Measurements from ENCODE around the gene BLMH. TPM values are rescaled to one million over a fixed set of nuclear protein-coding genes. Genes with fewer than 3 reads are reported as not detected.

Gene BLMH
- total and polyA plus RNA-seq, 4 donors: 4.2 to 17.5 (median 12.9) TPM

DNA sequence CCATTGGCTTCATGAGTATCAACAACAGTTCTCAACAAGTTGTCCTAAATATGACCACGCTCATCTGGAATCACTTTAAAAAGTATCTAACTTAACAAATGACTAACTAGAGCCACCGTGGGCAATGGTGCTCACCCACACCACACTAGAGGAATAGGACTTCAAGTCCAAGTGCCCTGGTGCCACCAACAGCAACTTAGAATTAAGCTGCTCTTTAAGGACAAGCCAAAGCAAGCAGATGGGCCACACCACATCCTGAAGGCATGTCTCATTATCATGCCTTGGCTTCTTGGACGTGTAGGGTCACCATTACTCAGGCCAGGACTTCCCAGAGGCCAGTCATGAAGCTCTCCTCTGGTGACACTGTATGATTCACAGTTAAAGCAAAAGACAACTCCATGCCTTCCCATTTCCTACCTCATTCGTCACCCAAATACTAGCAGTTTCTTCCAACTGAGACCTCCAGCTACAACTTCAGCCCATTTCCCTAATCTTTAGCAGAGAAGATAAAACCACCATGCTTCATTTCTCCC is 46.8 kb downstream of the BLMH start:
- no peak for DNase-seq (ENCODE audit: low spot score)
- WGBS: 90% methylated on average over 4 of the region's 4 CpGs
- H3K36me3 ChIP-seq (ENCODE audit: control insufficient read depth in 4 of 4, insufficient read depth in 3 of 4, low read depth in 1 of 4, low read length in 3 of 4): peaks cover 0 to 5% (median 0%) of the 10 kb centered on the region in 4 donors

DNA sequence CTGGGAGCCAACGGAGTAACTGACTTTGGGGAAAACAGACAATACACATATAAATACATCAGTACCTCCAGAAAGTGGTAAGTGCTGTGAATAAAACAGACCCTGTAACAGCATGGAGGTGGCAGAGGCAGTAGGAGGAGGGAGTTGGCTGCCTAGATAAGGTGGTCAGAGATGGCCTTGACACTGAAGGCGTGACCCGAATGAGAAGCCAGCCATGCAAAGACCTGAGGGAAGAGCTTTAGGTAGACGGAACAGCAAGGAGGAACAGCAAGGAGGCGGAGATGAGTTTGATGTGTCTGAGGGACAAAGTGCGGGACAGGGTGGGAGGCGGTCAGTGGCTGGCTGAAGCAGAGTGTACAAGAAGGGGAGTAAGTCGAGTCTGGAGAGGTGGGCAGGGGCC is 48.2 kb downstream of the BLMH start:
- Histone ChIP-seq H3K9me3 (ENCODE audit: control insufficient read depth in 4 of 4, low read length in 3 of 4) (no peaks in the 10 kb centered on the region), H3K27me3 (ENCODE audit: control insufficient read depth in 4 of 4, insufficient read depth in 4 of 4, low read length in 3 of 4) (no peaks in the 10 kb centered on the region), H3K4me1 (ENCODE audit: control insufficient read depth in 4 of 4, insufficient read depth in 4 of 4, low read length in 3 of 4) (peaks cover 0 to 13% (median 8%) of the 10 kb centered on the region in 4 donors), H3K36me3 (ENCODE audit: control insufficient read depth in 4 of 4, insufficient read depth in 3 of 4, low read depth in 1 of 4, low read length in 3 of 4) (peaks cover 0 to 3% (median 0%) of the 10 kb centered on the region in 4 donors), H3K9ac (ENCODE audit: low read depth in 1 of 2, low read length in 2 of 2) (no peak overlapping the region), H3K4me3 (ENCODE audit: low read depth in 1 of 3, low read length in 3 of 3) (no peak overlapping the region), H3K27ac (ENCODE audit: low read depth in 1 of 2, low read length in 2 of 2) (peak overlapping the region in 1 of 2 donors; percentile 16)
- WGBS: 93% methylated on average over 8 of the region's 8 CpGs
- DNase-seq (ENCODE audit: low spot score): no peak
- no peak for TF ChIP-seq FOXA1 (IDR thresholded peaks at IDR 0.05)
- no peak for TF ChIP-seq RAD21 (IDR thresholded peaks at IDR 0.05)
- TF ChIP-seq SP1 (IDR thresholded peaks at IDR 0.05): no peak
- TF ChIP-seq, protein P1, sequence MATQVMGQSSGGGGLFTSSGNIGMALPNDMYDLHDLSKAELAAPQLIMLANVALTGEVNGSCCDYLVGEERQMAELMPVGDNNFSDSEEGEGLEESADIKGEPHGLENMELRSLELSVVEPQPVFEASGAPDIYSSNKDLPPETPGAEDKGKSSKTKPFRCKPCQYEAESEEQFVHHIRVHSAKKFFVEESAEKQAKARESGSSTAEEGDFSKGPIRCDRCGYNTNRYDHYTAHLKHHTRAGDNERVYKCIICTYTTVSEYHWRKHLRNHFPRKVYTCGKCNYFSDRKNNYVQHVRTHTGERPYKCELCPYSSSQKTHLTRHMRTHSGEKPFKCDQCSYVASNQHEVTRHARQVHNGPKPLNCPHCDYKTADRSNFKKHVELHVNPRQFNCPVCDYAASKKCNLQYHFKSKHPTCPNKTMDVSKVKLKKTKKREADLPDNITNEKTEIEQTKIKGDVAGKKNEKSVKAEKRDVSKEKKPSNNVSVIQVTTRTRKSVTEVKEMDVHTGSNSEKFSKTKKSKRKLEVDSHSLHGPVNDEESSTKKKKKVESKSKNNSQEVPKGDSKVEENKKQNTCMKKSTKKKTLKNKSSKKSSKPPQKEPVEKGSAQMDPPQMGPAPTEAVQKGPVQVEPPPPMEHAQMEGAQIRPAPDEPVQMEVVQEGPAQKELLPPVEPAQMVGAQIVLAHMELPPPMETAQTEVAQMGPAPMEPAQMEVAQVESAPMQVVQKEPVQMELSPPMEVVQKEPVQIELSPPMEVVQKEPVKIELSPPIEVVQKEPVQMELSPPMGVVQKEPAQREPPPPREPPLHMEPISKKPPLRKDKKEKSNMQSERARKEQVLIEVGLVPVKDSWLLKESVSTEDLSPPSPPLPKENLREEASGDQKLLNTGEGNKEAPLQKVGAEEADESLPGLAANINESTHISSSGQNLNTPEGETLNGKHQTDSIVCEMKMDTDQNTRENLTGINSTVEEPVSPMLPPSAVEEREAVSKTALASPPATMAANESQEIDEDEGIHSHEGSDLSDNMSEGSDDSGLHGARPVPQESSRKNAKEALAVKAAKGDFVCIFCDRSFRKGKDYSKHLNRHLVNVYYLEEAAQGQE (IDR thresholded peaks at IDR 0.05): no peak
- no peak for TF ChIP-seq TAF1 (conservative IDR thresholded peaks at IDR 0.05)
- no peak for TF ChIP-seq NR2F2 (IDR thresholded peaks at IDR 0.05)
- TF ChIP-seq RXRA (IDR thresholded peaks at IDR 0.05): no peak

More for the DNA sequence above, 46.8 kb downstream of the BLMH start:
- no peak for TF ChIP-seq JUND (IDR thresholded peaks at IDR 0.05)
- TF ChIP-seq, protein P2, sequence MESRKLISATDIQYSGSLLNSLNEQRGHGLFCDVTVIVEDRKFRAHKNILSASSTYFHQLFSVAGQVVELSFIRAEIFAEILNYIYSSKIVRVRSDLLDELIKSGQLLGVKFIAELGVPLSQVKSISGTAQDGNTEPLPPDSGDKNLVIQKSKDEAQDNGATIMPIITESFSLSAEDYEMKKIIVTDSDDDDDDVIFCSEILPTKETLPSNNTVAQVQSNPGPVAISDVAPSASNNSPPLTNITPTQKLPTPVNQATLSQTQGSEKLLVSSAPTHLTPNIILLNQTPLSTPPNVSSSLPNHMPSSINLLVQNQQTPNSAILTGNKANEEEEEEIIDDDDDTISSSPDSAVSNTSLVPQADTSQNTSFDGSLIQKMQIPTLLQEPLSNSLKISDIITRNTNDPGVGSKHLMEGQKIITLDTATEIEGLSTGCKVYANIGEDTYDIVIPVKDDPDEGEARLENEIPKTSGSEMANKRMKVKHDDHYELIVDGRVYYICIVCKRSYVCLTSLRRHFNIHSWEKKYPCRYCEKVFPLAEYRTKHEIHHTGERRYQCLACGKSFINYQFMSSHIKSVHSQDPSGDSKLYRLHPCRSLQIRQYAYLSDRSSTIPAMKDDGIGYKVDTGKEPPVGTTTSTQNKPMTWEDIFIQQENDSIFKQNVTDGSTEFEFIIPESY (IDR thresholded peaks at IDR 0.05): no peak
- TF ChIP-seq TAF1 (conservative IDR thresholded peaks at IDR 0.05): no peak
- TF ChIP-seq NR2F2 (IDR thresholded peaks at IDR 0.05): no peak
- TF ChIP-seq, protein P3, sequence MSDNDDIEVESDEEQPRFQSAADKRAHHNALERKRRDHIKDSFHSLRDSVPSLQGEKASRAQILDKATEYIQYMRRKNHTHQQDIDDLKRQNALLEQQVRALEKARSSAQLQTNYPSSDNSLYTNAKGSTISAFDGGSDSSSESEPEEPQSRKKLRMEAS (IDR thresholded peaks at IDR 0.05): no peak
- no peak for TF ChIP-seq FOXA1 (IDR thresholded peaks at IDR 0.05)
- no peak for TF ChIP-seq EGR1 (IDR thresholded peaks at IDR 0.05; ENCODE audit: low read depth in 2 of 2)
- no peak for TF ChIP-seq SP1 (IDR thresholded peaks at IDR 0.05)
- no peak for TF ChIP-seq HNF4A (conservative IDR thresholded peaks at IDR 0.05)
- TF ChIP-seq, protein P4, sequence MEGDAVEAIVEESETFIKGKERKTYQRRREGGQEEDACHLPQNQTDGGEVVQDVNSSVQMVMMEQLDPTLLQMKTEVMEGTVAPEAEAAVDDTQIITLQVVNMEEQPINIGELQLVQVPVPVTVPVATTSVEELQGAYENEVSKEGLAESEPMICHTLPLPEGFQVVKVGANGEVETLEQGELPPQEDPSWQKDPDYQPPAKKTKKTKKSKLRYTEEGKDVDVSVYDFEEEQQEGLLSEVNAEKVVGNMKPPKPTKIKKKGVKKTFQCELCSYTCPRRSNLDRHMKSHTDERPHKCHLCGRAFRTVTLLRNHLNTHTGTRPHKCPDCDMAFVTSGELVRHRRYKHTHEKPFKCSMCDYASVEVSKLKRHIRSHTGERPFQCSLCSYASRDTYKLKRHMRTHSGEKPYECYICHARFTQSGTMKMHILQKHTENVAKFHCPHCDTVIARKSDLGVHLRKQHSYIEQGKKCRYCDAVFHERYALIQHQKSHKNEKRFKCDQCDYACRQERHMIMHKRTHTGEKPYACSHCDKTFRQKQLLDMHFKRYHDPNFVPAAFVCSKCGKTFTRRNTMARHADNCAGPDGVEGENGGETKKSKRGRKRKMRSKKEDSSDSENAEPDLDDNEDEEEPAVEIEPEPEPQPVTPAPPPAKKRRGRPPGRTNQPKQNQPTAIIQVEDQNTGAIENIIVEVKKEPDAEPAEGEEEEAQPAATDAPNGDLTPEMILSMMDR (IDR thresholded peaks at IDR 0.05; ENCODE audit: low read depth, low read length, missing input control): no peak
- no peak for TF ChIP-seq YY1 (IDR thresholded peaks at IDR 0.05)
- TF ChIP-seq, protein P1 (IDR thresholded peaks at IDR 0.05): no peak
- H3K4me1 ChIP-seq (ENCODE audit: control insufficient read depth in 4 of 4, insufficient read depth in 4 of 4, low read length in 3 of 4): peaks cover 0 to 19% (median 8%) of the 10 kb centered on the region in 4 donors
- H3K4me3 ChIP-seq (ENCODE audit: low read depth in 1 of 3, low read length in 3 of 3): no peak overlapping the region
- no peak overlapping the region for H3K27ac ChIP-seq (ENCODE audit: low read depth in 1 of 2, low read length in 2 of 2)
- no peaks in the 10 kb centered on the region for H3K9me3 ChIP-seq (ENCODE audit: control insufficient read depth in 4 of 4, low read length in 3 of 4)
- no peak overlapping the region for H3K9ac ChIP-seq (ENCODE audit: low read depth in 1 of 2, low read length in 2 of 2)
- H3K27me3 ChIP-seq (ENCODE audit: control insufficient read depth in 4 of 4, insufficient read depth in 4 of 4, low read length in 3 of 4): no peaks in the 10 kb centered on the region
